Measurements from ENCODE around the gene HRK.

HRK gene

GRCh38 chr12:116808113-116809105, 72.8 kb downstream of the HRK start:
- DNase-seq (ENCODE audit: insufficient read length, low spot score) (no peak), FAIRE-seq (no peak)
- TF ChIP-seq POLR2A (IDR thresholded peaks at IDR 0.05; ENCODE audit: low read depth, low read length), result no peak

- DNase-seq (ENCODE audit: insufficient read length, low spot score) (no peak), FAIRE-seq (no peak)
- no peak for TF ChIP-seq POLR2A (IDR thresholded peaks at IDR 0.05; ENCODE audit: low read depth, low read length)
Measured at GRCh38 chr12:116807546-116807945, 73.7 kb downstream of the HRK start.

GRCh38 chr12:116806845-116807440, 74.3 kb downstream of the HRK start:
- TF ChIP-seq POLR2A (IDR thresholded peaks at IDR 0.05; ENCODE audit: low read depth, low read length), result no peak
- FAIRE-seq (no peak), DNase-seq (ENCODE audit: insufficient read length, low spot score) (no peak)
